ENCODE results near the gene SLC37A1.

DNA sequence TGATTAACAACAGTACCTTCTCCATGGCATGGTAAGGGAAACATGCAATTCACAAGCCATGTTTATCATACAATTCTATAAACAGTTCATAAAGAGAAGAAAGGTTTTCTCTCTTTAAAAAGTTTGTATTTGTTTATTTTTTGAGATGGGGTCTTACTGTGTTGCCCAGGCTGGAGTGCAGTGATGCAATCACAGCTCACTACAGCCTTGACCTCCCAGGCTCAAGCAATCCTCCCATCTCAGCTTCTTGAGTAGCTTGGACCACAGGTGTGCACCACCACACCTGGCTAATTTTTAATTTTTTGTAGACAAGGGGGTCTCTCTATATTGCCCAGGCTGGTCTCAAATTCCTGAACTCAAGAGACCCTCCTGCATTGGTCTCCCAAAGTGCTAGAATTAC lies 28.0 kb downstream of the SLC37A1 start:
- TF ChIP-seq, protein P1, sequence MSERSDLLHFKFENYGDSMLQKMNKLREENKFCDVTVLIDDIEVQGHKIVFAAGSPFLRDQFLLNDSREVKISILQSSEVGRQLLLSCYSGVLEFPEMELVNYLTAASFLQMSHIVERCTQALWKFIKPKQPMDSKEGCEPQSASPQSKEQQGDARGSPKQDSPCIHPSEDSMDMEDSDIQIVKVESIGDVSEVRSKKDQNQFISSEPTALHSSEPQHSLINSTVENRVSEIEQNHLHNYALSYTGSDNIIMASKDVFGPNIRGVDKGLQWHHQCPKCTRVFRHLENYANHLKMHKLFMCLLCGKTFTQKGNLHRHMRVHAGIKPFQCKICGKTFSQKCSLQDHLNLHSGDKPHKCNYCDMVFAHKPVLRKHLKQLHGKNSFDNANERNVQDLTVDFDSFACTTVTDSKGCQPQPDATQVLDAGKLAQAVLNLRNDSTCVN (tag by site-specific recombination; optimal IDR thresholded peaks at IDR 0.05) = no peak
- TF ChIP-seq YY1 (tag by site-specific recombination; IDR thresholded peaks at IDR 0.05) (no peak), EGR2 (tag by site-specific recombination; IDR thresholded peaks at IDR 0.05; ENCODE audit: low read depth) (no peak)
